Osteoblast (primary cell): ENCODE results near the gene POTEI. TPM values are rescaled to one million over a fixed set of nuclear protein-coding genes. Genes with fewer than 3 reads are reported as not detected.
"Not testable (repeated sequence)": the region's sequence is repeated elsewhere in the genome, so short reads cannot be mapped to it uniquely, and the experiment has no call there.

ENCODE experiments used
- DNase-seq: peaks from one replicate; pipeline ENCODE4 v3.0.0; 2011; ENCODE audit warnings: low spot score, mixed read lengths; ENCODE audit not compliant: insufficient read length; ENCODE audit errors: missing footprints
- H2AFZ ChIP-seq: 2 replicates; pipeline ENCODE4 v1.6.0; 2011; ENCODE audit warnings: mild to moderate bottlenecking, low read length
- H3K27ac ChIP-seq: 2 replicates; pipeline ENCODE4 v1.5.1; 2011; ENCODE audit warnings: mild to moderate bottlenecking, low read depth, low read length, moderate library complexity
- H3K27me3 ChIP-seq: 2 replicates; pipeline ENCODE4 v1.6.0; 2012; ENCODE audit warnings: mild to moderate bottlenecking, control low read depth, inconsistent platforms, low read length, moderate library complexity; ENCODE audit not compliant: insufficient read depth
- H3K36me3 ChIP-seq: 2 replicates; pipeline ENCODE4 v1.5.1; 2011; ENCODE audit warnings: mild to moderate bottlenecking, low read length, control low read depth, moderate library complexity; ENCODE audit not compliant: insufficient read depth
- H3K4me1 ChIP-seq: 2 replicates; pipeline ENCODE4 v1.5.1; 2011; ENCODE audit warnings: mild to moderate bottlenecking, low read length, control low read depth, moderate library complexity; ENCODE audit not compliant: insufficient read depth
- H3K4me2 ChIP-seq: 2 replicates; pipeline ENCODE4 v1.6.0; 2011; ENCODE audit warnings: mild to moderate bottlenecking, low read length; ENCODE audit not compliant: insufficient read depth
- H3K4me3 ChIP-seq: fragments of 200-600 bp; sonication (generic); 3 replicates; pipeline ENCODE4 v1.5.1; 2012; ENCODE audit warnings: mild to moderate bottlenecking, low read length, inconsistent platforms; ENCODE audit not compliant: insufficient read depth
- H3K79me2 ChIP-seq: 2 replicates; pipeline ENCODE4 v1.6.0; 2012; ENCODE audit warnings: mild to moderate bottlenecking, low read length, control low read depth, inconsistent platforms; ENCODE audit not compliant: insufficient read depth
- H3K9me3 ChIP-seq: 2 replicates; pipeline ENCODE4 v1.5.1; 2011; ENCODE audit warnings: low read depth, low read length, control low read depth
- H4K20me1 ChIP-seq: 2 replicates; pipeline ENCODE4 v1.6.0; 2012; ENCODE audit warnings: mild to moderate bottlenecking, low read length, control low read depth; ENCODE audit not compliant: insufficient read depth
- total RNA-seq: library from RNA; depleted of rRNA; stranded (reverse); fragments of >200 nt; gene quantifications from 2 replicates; pipeline ENCODE4 v1.2.3, GENCODE V29; 2012

Gene POTEI
- total RNA-seq, 1 donor: not detected

- H3K36me3 ChIP-seq, H3K9me3 ChIP-seq, DNase-seq, H4K20me1 ChIP-seq, H2AFZ ChIP-seq, H3K27me3 ChIP-seq, H3K4me2 ChIP-seq, H3K4me1 ChIP-seq, H3K27ac ChIP-seq, H3K4me3 ChIP-seq, H3K79me2 ChIP-seq: not testable (repeated sequence)
These were observed 27.5 kb upstream of the POTEI start for GRCh38 chr2:130536654-130537053.

GRCh38 chr2:130531672-130532071 lies 22.5 kb upstream of the POTEI start:
- H3K4me1 ChIP-seq, H3K36me3 ChIP-seq, H3K27ac ChIP-seq, H2AFZ ChIP-seq, H3K4me3 ChIP-seq, H4K20me1 ChIP-seq, H3K4me2 ChIP-seq, DNase-seq, H3K27me3 ChIP-seq, H3K9me3 ChIP-seq, H3K79me2 ChIP-seq: not testable (repeated sequence)

- not testable (repeated sequence) for H3K79me2 ChIP-seq, DNase-seq, H4K20me1 ChIP-seq, H3K4me1 ChIP-seq, H3K4me3 ChIP-seq, H3K9me3 ChIP-seq, H2AFZ ChIP-seq, H3K27me3 ChIP-seq, H3K27ac ChIP-seq, H3K36me3 ChIP-seq, H3K4me2 ChIP-seq
These were observed 22.1 kb upstream of the POTEI start for GRCh38 chr2:130531225-130531624.

GRCh38 chr2:130530212-130530611 lies 21.1 kb upstream of the POTEI start:
- H3K79me2 ChIP-seq, DNase-seq, H3K27me3 ChIP-seq, H3K4me3 ChIP-seq, H2AFZ ChIP-seq, H3K4me1 ChIP-seq, H3K27ac ChIP-seq, H3K9me3 ChIP-seq, H4K20me1 ChIP-seq, H3K36me3 ChIP-seq, H3K4me2 ChIP-seq: not testable (repeated sequence)

GRCh38 chr2:130529545-130529944 lies 20.4 kb upstream of the POTEI start:
- H3K27ac ChIP-seq, H3K4me3 ChIP-seq, H3K36me3 ChIP-seq, H2AFZ ChIP-seq, H3K4me2 ChIP-seq, H3K9me3 ChIP-seq, H3K79me2 ChIP-seq, H3K27me3 ChIP-seq, H4K20me1 ChIP-seq, DNase-seq, H3K4me1 ChIP-seq: not testable (repeated sequence)

- H3K4me3 ChIP-seq, H3K27me3 ChIP-seq, H2AFZ ChIP-seq, H4K20me1 ChIP-seq, H3K4me2 ChIP-seq, H3K79me2 ChIP-seq, H3K27ac ChIP-seq, H3K4me1 ChIP-seq, H3K9me3 ChIP-seq, H3K36me3 ChIP-seq, DNase-seq: not testable (repeated sequence)
These were observed 18.3 kb upstream of the POTEI start for GRCh38 chr2:130527365-130527967.

GRCh38 chr2:130522390-130522789 lies 13.3 kb upstream of the POTEI start:
- H2AFZ ChIP-seq, H4K20me1 ChIP-seq, DNase-seq, H3K4me3 ChIP-seq, H3K4me2 ChIP-seq, H3K27me3 ChIP-seq, H3K27ac ChIP-seq, H3K79me2 ChIP-seq, H3K4me1 ChIP-seq, H3K36me3 ChIP-seq, H3K9me3 ChIP-seq: not testable (repeated sequence)

GRCh38 chr2:130520992-130521391 lies 11.9 kb upstream of the POTEI start, which contains the start of gene CFC1B:
TSS of gene CFC1B (plus strand) at chr2:130521222. CDS start at chr2:130521485, 263 bp downstream.
- H3K27me3 ChIP-seq, H3K4me3 ChIP-seq, H3K79me2 ChIP-seq, H3K9me3 ChIP-seq, DNase-seq, H3K4me1 ChIP-seq, H3K4me2 ChIP-seq, H2AFZ ChIP-seq, H3K36me3 ChIP-seq, H4K20me1 ChIP-seq, H3K27ac ChIP-seq: not testable (repeated sequence)

- not testable (repeated sequence) for H3K4me2 ChIP-seq, H3K27ac ChIP-seq, H2AFZ ChIP-seq, H3K9me3 ChIP-seq, H3K36me3 ChIP-seq, H3K27me3 ChIP-seq, H3K4me1 ChIP-seq, H3K79me2 ChIP-seq, DNase-seq, H3K4me3 ChIP-seq, H4K20me1 ChIP-seq
These were observed 9.5 kb upstream of the POTEI start for GRCh38 chr2:130518516-130519106.
